ENCODE results near the gene TMEM240. TPM values are rescaled to one million over a fixed set of nuclear protein-coding genes. Genes with fewer than 3 reads are reported as not detected.
"Not testable (repeated sequence)": the region's sequence is repeated elsewhere in the genome, so short reads cannot be mapped to it uniquely, and the experiment has no call there.

The TMEM240 gene
- total RNA-seq, 1 donor from 2014 or later: 1.1 TPM

GRCh38 chr1:1527092-1527816 is 13.2 kb downstream of the TMEM240 start:
- intact Hi-C loops (cut with micrococcal nuclease): no loop called here

GRCh38 chr1:1526476-1526875 is 13.9 kb downstream of the TMEM240 start:
- intact Hi-C loops (cut with micrococcal nuclease): not testable (repeated sequence)

GRCh38 chr1:1524750-1525383 is 15.6 kb downstream of the TMEM240 start:
- intact Hi-C loops (cut with micrococcal nuclease): not testable (repeated sequence)

GRCh38 chr1:1523651-1524050 is 16.8 kb downstream of the TMEM240 start:
- intact Hi-C loops (cut with micrococcal nuclease): not testable (repeated sequence)

GRCh38 chr1:1523226-1523625 is 17.2 kb downstream of the TMEM240 start:
- intact Hi-C loops (cut with micrococcal nuclease): not testable (repeated sequence)

GRCh38 chr1:1522536-1522935 is 17.9 kb downstream of the TMEM240 start:
- intact Hi-C loops (cut with micrococcal nuclease): not testable (repeated sequence)

- intact Hi-C loops (cut with micrococcal nuclease): no loop called here
Observed at GRCh38 chr1:1521331-1521730, 19.1 kb downstream of the TMEM240 start.

GRCh38 chr1:1519805-1520505 is 20.5 kb downstream of the TMEM240 start:
- intact Hi-C loops (cut with micrococcal nuclease): not testable (repeated sequence)

GRCh38 chr1:1518621-1519007 is 21.8 kb downstream of the TMEM240 start:
- intact Hi-C loops (cut with micrococcal nuclease): not testable (repeated sequence)

GRCh38 chr1:1517973-1518620 is 22.3 kb downstream of the TMEM240 start:
- intact Hi-C loops (cut with micrococcal nuclease): no loop called here

GRCh38 chr1:1516923-1517322 is 23.5 kb downstream of the TMEM240 start:
- intact Hi-C loops (cut with micrococcal nuclease): not testable (repeated sequence)

GRCh38 chr1:1514376-1514775 is 26.0 kb downstream of the TMEM240 start:
- intact Hi-C loops (cut with micrococcal nuclease): loop anchor here (5.0 kb wide), 1 partner anchor 107 kb away; the partner anchor contains the start of gene MRPL20

- intact Hi-C loops (cut with micrococcal nuclease): loop anchor here (5.0 kb wide), 1 partner anchor 106 kb away; the partner anchor contains the start of gene MRPL20
Observed at GRCh38 chr1:1513675-1514074, 26.7 kb downstream of the TMEM240 start.

GRCh38 chr1:1512425-1512824 is 28.0 kb downstream of the TMEM240 start:
- intact Hi-C loops (cut with micrococcal nuclease): loop anchor here (1.0 to 5.0 kb wide), 2 partner anchors 62 to 105 kb away; partner anchors contain the start of genes MRPL20 and SSU72

- intact Hi-C loops (cut with micrococcal nuclease): loop anchor here (1.0 to 5.0 kb wide), 2 partner anchors 63 to 104 kb away; partner anchors contain the start of genes MRPL20 and SSU72
Observed at GRCh38 chr1:1511533-1512285, 28.7 kb downstream of the TMEM240 start, which contains the start of gene ATAD3A. ATAD3A (plus strand) TSS chr1:1512162; CDS start chr1:1512269, 107 bp downstream.

- intact Hi-C loops (cut with micrococcal nuclease): loop anchor here (5.0 kb wide), 1 partner anchor 104 kb away; the partner anchor contains the start of gene MRPL20
Observed at GRCh38 chr1:1510912-1511532, 29.4 kb downstream of the TMEM240 start.

GRCh38 chr1:1509465-1509850 is 31.0 kb downstream of the TMEM240 start:
- intact Hi-C loops (cut with micrococcal nuclease): not testable (repeated sequence)

GRCh38 chr1:1508775-1509464 is 31.5 kb downstream of the TMEM240 start:
- intact Hi-C loops (cut with micrococcal nuclease): not testable (repeated sequence)

- intact Hi-C loops (cut with micrococcal nuclease): no loop called here
Observed at GRCh38 chr1:1507305-1507704, 33.1 kb downstream of the TMEM240 start.

Data from T-helper 2 cell treated with Interferon-gamma antibody and Interleukin-4, amounts not matched to agents 100 ng/mL and 5 ng/mL, for 36 hours (primary cell).